ENCODE measurements around the gene CYSRT1.

- TF ChIP-seq TAF1 (IDR thresholded peaks at IDR 0.05; ENCODE audit: borderline replicate concordance, low read depth, low read length) = no peak
- TF ChIP-seq POLR2A (IDR thresholded peaks at IDR 0.05; ENCODE audit: low read depth, low read length) = no peak
These were observed 39.9 kb upstream of the CYSRT1 start for GRCh38 chr9:137184881-137185660.
